DND-41 (cell line): ENCODE measurements around the gene SPINK2.

ENCODE experiments used
- ATAC-seq: fragments of 200-7000 bp; cut with Tn5 transposase; 3 replicates; pipeline ENCODE4 v1.9.1; 2021; ENCODE audit warnings: low read depth; ENCODE audit not compliant: insufficient read depth
- DNase-seq: peaks from one replicate; pipeline ENCODE4 v3.0.0-alpha.2; 2020
- H2AFZ ChIP-seq: 2 replicates; pipeline ENCODE4 v1.6.0; 2012; ENCODE audit warnings: low read depth, low read length
- H3K27ac ChIP-seq: 2 replicates; pipeline ENCODE4 v1.5.1; 2012; ENCODE audit warnings: low read length, inconsistent platforms
- H3K27me3 ChIP-seq: fragments of 200-600 bp; sonication (generic); 2 replicates; pipeline ENCODE4 v1.6.0; 2012; ENCODE audit warnings: low read length, mild to moderate bottlenecking, inconsistent platforms; ENCODE audit not compliant: insufficient read depth, poor library complexity
- H3K36me3 ChIP-seq: 2 replicates; pipeline ENCODE4 v1.5.1; 2012; ENCODE audit warnings: low read length, inconsistent platforms; ENCODE audit not compliant: insufficient read depth
- H3K4me1 ChIP-seq: 2 replicates; pipeline ENCODE4 v1.5.1; 2012; ENCODE audit warnings: mild to moderate bottlenecking, low read length; ENCODE audit not compliant: insufficient read depth
- H3K4me2 ChIP-seq: 2 replicates; pipeline ENCODE4 v1.6.0; 2012; ENCODE audit warnings: mild to moderate bottlenecking, moderate library complexity, low read length, inconsistent platforms; ENCODE audit not compliant: insufficient read depth
- H3K4me3 ChIP-seq, 2 experiments: fragments of 200-600 bp in 1 of 2; shearing (Covaris generic) in 1 of 2; 2 replicates each; pipeline ENCODE4 v1.5.1; 2012 to 2016; ENCODE audit warnings: inconsistent platforms in 2 of 2, low read length in 2 of 2, mild to moderate bottlenecking in 2 of 2, low read depth in 1 of 2, moderate library complexity in 1 of 2
- H3K79me2 ChIP-seq: 2 replicates; pipeline ENCODE4 v1.6.0; 2012; ENCODE audit warnings: low read length, inconsistent platforms; ENCODE audit not compliant: insufficient read depth
- H3K9ac ChIP-seq: 2 replicates; pipeline ENCODE4 v1.6.0; 2012; ENCODE audit warnings: low read depth, mild to moderate bottlenecking, inconsistent platforms, low read length, moderate library complexity
- H3K9me3 ChIP-seq: 2 replicates; pipeline ENCODE4 v1.5.1; 2012; ENCODE audit warnings: low read length, moderate library complexity, mild to moderate bottlenecking, inconsistent platforms; ENCODE audit not compliant: insufficient read depth, severe bottlenecking
- H4K20me1 ChIP-seq: 2 replicates; pipeline ENCODE4 v1.6.0; 2012; ENCODE audit warnings: low read length; ENCODE audit not compliant: insufficient read depth
- CTCF ChIP-seq: IDR thresholded peaks from 2 replicates; pipeline ENCODE4 v1.5.1; 2012; ENCODE audit warnings: borderline replicate concordance, low read length, moderate library complexity, mild to moderate bottlenecking; ENCODE audit not compliant: poor library complexity, severe bottlenecking; ENCODE audit errors: extremely low read depth
- EZH2 ChIP-seq: IDR thresholded peaks from 3 replicates; pipeline ENCODE4 v1.6.1; 2012; ENCODE audit warnings: borderline replicate concordance, low read depth, mild to moderate bottlenecking, moderate library complexity, low read length, inconsistent platforms; ENCODE audit not compliant: severe bottlenecking

Gene SPINK2

GRCh38 chr4:56799824-56800756 is 21.4 kb downstream of the SPINK2 start:
- Histone ChIP-seq H3K9ac (peak overlapping the region; percentile 53), H3K27me3 (no peaks in the 10 kb centered on the region), H3K79me2 (no peaks in the 10 kb centered on the region), H3K27ac (peak overlapping the region; percentile 2; the same call in 1 of the 2 replicates), H2AFZ (peak overlapping the region; percentile 97), H3K9me3 (no peaks in the 10 kb centered on the region), H3K4me1 (peaks cover 34% of the 10 kb centered on the region), H3K4me3 (peak overlapping the region; percentile 29 to 63), H3K4me2 (peak overlapping the region; percentile 68), H3K36me3 (no peaks in the 10 kb centered on the region), H4K20me1 (no peaks in the 10 kb centered on the region)
- ATAC-seq (peak; percentile 95), DNase-seq (peak; percentile 83)
- TF ChIP-seq CTCF: peak; percentile 89
- TF ChIP-seq EZH2: no peak

DNA sequence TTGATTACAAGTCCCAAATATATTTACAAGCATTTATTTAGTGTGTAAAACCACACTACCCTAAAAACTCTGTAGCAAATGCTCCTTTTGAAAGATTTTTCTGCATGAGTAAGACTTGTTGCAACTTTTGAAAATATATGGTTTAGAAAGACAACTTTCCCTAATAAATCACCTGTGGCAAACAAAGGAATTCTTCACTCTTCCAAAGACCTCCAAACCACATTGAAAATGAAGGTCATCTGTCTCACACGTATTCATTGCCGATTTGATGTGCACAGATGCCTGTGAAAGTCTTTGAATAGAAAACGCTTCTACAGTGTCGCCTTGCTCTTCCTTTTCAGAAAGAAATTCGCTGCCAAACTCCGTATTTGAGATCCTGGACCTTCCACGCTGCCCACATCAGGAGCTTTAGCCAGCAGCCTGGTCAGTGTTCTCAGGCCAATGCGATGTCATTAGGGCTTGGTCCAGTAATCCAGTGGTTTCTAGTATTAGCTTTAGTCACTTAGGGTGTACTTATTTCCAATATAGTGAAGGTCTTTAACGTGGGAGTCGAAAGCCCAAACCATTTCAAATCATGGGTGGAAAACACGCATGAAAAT is 22.2 kb downstream of the SPINK2 start:
- Histone ChIP-seq H3K79me2 (no peaks in the 10 kb centered on the region), H3K36me3 (no peaks in the 10 kb centered on the region), H3K9ac (peak overlapping the region; percentile 53), H4K20me1 (no peaks in the 10 kb centered on the region), H3K4me1 (peaks cover 26% of the 10 kb centered on the region), H3K4me2 (peak overlapping the region; percentile 68), H3K9me3 (no peaks in the 10 kb centered on the region), H3K4me3 (peak overlapping the region; percentile 29 to 63; a peak in 2 of 4 replicates), H3K27ac (no peak overlapping the region; the same call in 1 of the 2 replicates), H3K27me3 (no peaks in the 10 kb centered on the region), H2AFZ (peak overlapping the region; percentile 97)
- TF ChIP-seq EZH2 (no peak), CTCF (no peak)
- ATAC-seq: no peak
- DNase-seq: no peak

- Histone ChIP-seq H3K4me1 (peaks cover 12% of the 10 kb centered on the region), H3K27me3 (no peaks in the 10 kb centered on the region), H3K9me3 (no peaks in the 10 kb centered on the region), H4K20me1 (no peaks in the 10 kb centered on the region), H3K27ac (no peak overlapping the region), H3K4me3 (no peak overlapping the region), H3K36me3 (no peaks in the 10 kb centered on the region), H3K9ac (no peak overlapping the region), H2AFZ (no peak overlapping the region), H3K4me2 (no peak overlapping the region), H3K79me2 (no peaks in the 10 kb centered on the region)
- no peak for TF ChIP-seq EZH2
- TF ChIP-seq CTCF: no peak
- ATAC-seq (no peak), DNase-seq (no peak)
These were observed 25.3 kb downstream of the SPINK2 start for GRCh38 chr4:56796211-56796610.
